NAMALWA (cell line): ENCODE data around the gene SEPTIN12.

Experiments used
- DNase-seq: peaks from one replicate; pipeline ENCODE4 v3.0.0-alpha.2; 2015; ENCODE audit warnings: low spot score

SEPTIN12 gene

GRCh38 chr16:4783951-4784336, 4.2 kb downstream of the SEPTIN12 start:
- no peak for DNase-seq

GRCh38 chr16:4783251-4783950, 4.7 kb downstream of the SEPTIN12 start:
- no peak for DNase-seq

- no peak for DNase-seq
Measured at GRCh38 chr16:4780235-4780634, 7.9 kb downstream of the SEPTIN12 start.

GRCh38 chr16:4778050-4778392, 10.1 kb downstream of the SEPTIN12 start:
- DNase-seq: no peak

- no peak for DNase-seq
Measured at GRCh38 chr16:4777339-4778049, 10.7 kb downstream of the SEPTIN12 start.

GRCh38 chr16:4776141-4776705, 11.9 kb downstream of the SEPTIN12 start:
- no peak for DNase-seq

- DNase-seq: no peak
Measured at GRCh38 chr16:4775005-4775404, 13.1 kb downstream of the SEPTIN12 start.

GRCh38 chr16:4772351-4772750, 15.8 kb downstream of the SEPTIN12 start:
- DNase-seq: no peak

- DNase-seq: no peak
Measured at GRCh38 chr16:4771646-4772045, 16.5 kb downstream of the SEPTIN12 start.

GRCh38 chr16:4769306-4769638, 18.9 kb downstream of the SEPTIN12 start:
- no peak for DNase-seq

- DNase-seq: peak; percentile 59
Measured at GRCh38 chr16:4768549-4769305, 19.4 kb downstream of the SEPTIN12 start.

GRCh38 chr16:4767872-4768548, 20.1 kb downstream of the SEPTIN12 start:
- DNase-seq: peak; percentile 39

- peak; percentile 93 for DNase-seq
Measured at GRCh38 chr16:4766875-4767628, 21.1 kb downstream of the SEPTIN12 start, which contains the start of gene ZNF500. Gene ZNF500 (minus strand): TSS chr16:4767162. CDS start chr16:4765978, 1,184 bp downstream.

GRCh38 chr16:4765511-4766474, 22.4 kb downstream of the SEPTIN12 start:
- no peak for DNase-seq

GRCh38 chr16:4763791-4764190, 24.4 kb downstream of the SEPTIN12 start:
- no peak for DNase-seq

- no peak for DNase-seq
Measured at GRCh38 chr16:4762205-4762604, 25.9 kb downstream of the SEPTIN12 start.

GRCh38 chr16:4760221-4760910, 27.8 kb downstream of the SEPTIN12 start:
- DNase-seq: no peak

- no peak for DNase-seq
Measured at GRCh38 chr16:4755687-4756086, 32.5 kb downstream of the SEPTIN12 start.

GRCh38 chr16:4754865-4755264, 33.3 kb downstream of the SEPTIN12 start:
- no peak for DNase-seq

- DNase-seq: no peak
Measured at GRCh38 chr16:4753227-4753626, 34.9 kb downstream of the SEPTIN12 start.
